WTC11 (cell line): Measurements from ENCODE around the gene GJD3.

Source experiments
- AR ChIP-seq: fragments of 250-450 bp; sonication (Bioruptor Pico); IDR thresholded peaks from 2 replicates; pipeline ENCODE4 v1.9.0; 2021; ENCODE audit warnings: mild to moderate bottlenecking
- ARID4B ChIP-seq: sonication (generic); formaldehyde crosslinking; IDR thresholded peaks from 2 replicates; pipeline ENCODE4 v1.8.0; 2023; ENCODE audit warnings: missing genetic modification reagents, mild to moderate bottlenecking, borderline replicate concordance
- ATF6 ChIP-seq: sonication (generic); formaldehyde crosslinking; IDR thresholded peaks from 2 replicates; pipeline ENCODE4 v1.8.1; 2023; ENCODE audit warnings: mild to moderate bottlenecking, missing genetic modification reagents
- CREB1 ChIP-seq: sonication (generic); formaldehyde crosslinking; IDR thresholded peaks from 2 replicates; pipeline ENCODE4 v1.8.0; 2023; ENCODE audit warnings: mild to moderate bottlenecking, missing genetic modification reagents
- CREM ChIP-seq: sonication (generic); formaldehyde crosslinking; IDR thresholded peaks from 2 replicates; pipeline ENCODE4 v1.8.1; 2022; ENCODE audit warnings: mild to moderate bottlenecking, missing genetic modification reagents, moderate library complexity
- CTCF ChIP-seq: fragments of 200-600 bp; IDR thresholded peaks from 2 replicates; pipeline ENCODE4 v1.8.0; 2022; ENCODE audit warnings: antibody characterized with exemption
- JUN ChIP-seq: sonication (generic); formaldehyde crosslinking; IDR thresholded peaks from 2 replicates; pipeline ENCODE4 v1.8.0; 2023; ENCODE audit warnings: mild to moderate bottlenecking, missing genetic modification reagents
- ZBTB43 ChIP-seq: sonication (generic); formaldehyde crosslinking; IDR thresholded peaks from 2 replicates; pipeline ENCODE4 v1.8.1; 2023; ENCODE audit warnings: mild to moderate bottlenecking, missing genetic modification reagents

GRCh38 chr17:40321961-40322357 is 42.6 kb downstream of the GJD3 start:
- TF ChIP-seq CREB1 = no peak
- no peak for TF ChIP-seq ARID4B (CRISPR knock-in tag)
- TF ChIP-seq CTCF = no peak
- no peak for TF ChIP-seq CREM (CRISPR knock-in tag)
- TF ChIP-seq ATF6 (CRISPR knock-in tag) = no peak
- TF ChIP-seq JUN = no peak
- no peak for TF ChIP-seq ZBTB43
- TF ChIP-seq AR (CRISPR knock-in tag) = no peak
